Measurements from ENCODE around the gene PDGFA.

PDGFA gene

GRCh38 chr7:514242-514641 lies 5.4 kb downstream of the PDGFA start:
- H4K20me1 ChIP-seq (ENCODE audit: control insufficient read depth, insufficient read depth, low read depth, low read length): no peaks in the 10 kb centered on the region
- no peak overlapping the region for H3K4me3 ChIP-seq (ENCODE audit: low read length)
- peaks cover 16% of the 10 kb centered on the region for H3K27me3 ChIP-seq (ENCODE audit: control insufficient read depth, low read length)
- no peaks in the 10 kb centered on the region for H3F3A ChIP-seq (ENCODE audit: control insufficient read depth, insufficient read depth)
- H3K4me2 ChIP-seq (ENCODE audit: low read length): no peak overlapping the region
- no peaks in the 10 kb centered on the region for H3K36me3 ChIP-seq (ENCODE audit: control insufficient read depth, low read length)
- H3K27ac ChIP-seq (ENCODE audit: low read depth, low read length): no peak overlapping the region
- no peaks in the 10 kb centered on the region for H3K9me3 ChIP-seq (ENCODE audit: control insufficient read depth, insufficient read depth, low read length)
- H3K9me2 ChIP-seq (replicated peaks; ENCODE audit: control insufficient read depth, low read length): no peaks in the 10 kb centered on the region
- no peaks in the 10 kb centered on the region for H3K4me1 ChIP-seq (ENCODE audit: control insufficient read depth, low read length)
- H3K79me2 ChIP-seq (ENCODE audit: control insufficient read depth, low read length): no peaks in the 10 kb centered on the region
- no peak for TF ChIP-seq EZH2phosphoT487 (IDR thresholded peaks at IDR 0.05; ENCODE audit: borderline replicate concordance, low read length)
- TF ChIP-seq CTCF (IDR thresholded peaks at IDR 0.05; ENCODE audit: low read depth, low read length, poor library complexity, severe bottlenecking): no peak

GRCh38 chr7:513521-514166 lies 6.0 kb downstream of the PDGFA start:
- H3K27ac ChIP-seq (ENCODE audit: low read depth, low read length): no peak overlapping the region
- no peaks in the 10 kb centered on the region for H3K79me2 ChIP-seq (ENCODE audit: control insufficient read depth, low read length)
- H3F3A ChIP-seq (ENCODE audit: control insufficient read depth, insufficient read depth): no peaks in the 10 kb centered on the region
- TF ChIP-seq EZH2phosphoT487 (IDR thresholded peaks at IDR 0.05; ENCODE audit: borderline replicate concordance, low read length) (no peak), CTCF (IDR thresholded peaks at IDR 0.05; ENCODE audit: low read depth, low read length, poor library complexity, severe bottlenecking) (no peak)
- H3K27me3 ChIP-seq (ENCODE audit: control insufficient read depth, low read length): peaks cover 13% of the 10 kb centered on the region
- H3K36me3 ChIP-seq (ENCODE audit: control insufficient read depth, low read length): no peaks in the 10 kb centered on the region
- H4K20me1 ChIP-seq (ENCODE audit: control insufficient read depth, insufficient read depth, low read depth, low read length): no peaks in the 10 kb centered on the region
- H3K4me3 ChIP-seq (ENCODE audit: low read length): no peak overlapping the region
- no peaks in the 10 kb centered on the region for H3K4me1 ChIP-seq (ENCODE audit: control insufficient read depth, low read length)
- H3K9me3 ChIP-seq (ENCODE audit: control insufficient read depth, insufficient read depth, low read length): no peaks in the 10 kb centered on the region
- H3K9me2 ChIP-seq (replicated peaks; ENCODE audit: control insufficient read depth, low read length): no peaks in the 10 kb centered on the region
- no peak overlapping the region for H3K4me2 ChIP-seq (ENCODE audit: low read length)

GRCh38 chr7:512541-513311 lies 6.9 kb downstream of the PDGFA start:
- Histone ChIP-seq H3K79me2 (ENCODE audit: control insufficient read depth, low read length) (no peaks in the 10 kb centered on the region), H3K36me3 (ENCODE audit: control insufficient read depth, low read length) (no peaks in the 10 kb centered on the region), H3K27ac (ENCODE audit: low read depth, low read length) (no peak overlapping the region), H3K27me3 (ENCODE audit: control insufficient read depth, low read length) (peaks cover 5% of the 10 kb centered on the region), H4K20me1 (ENCODE audit: control insufficient read depth, insufficient read depth, low read depth, low read length) (no peaks in the 10 kb centered on the region), H3K4me2 (ENCODE audit: low read length) (no peak overlapping the region), H3K4me1 (ENCODE audit: control insufficient read depth, low read length) (no peaks in the 10 kb centered on the region), H3K9me3 (ENCODE audit: control insufficient read depth, insufficient read depth, low read length) (no peaks in the 10 kb centered on the region), H3F3A (ENCODE audit: control insufficient read depth, insufficient read depth) (no peaks in the 10 kb centered on the region), H3K4me3 (ENCODE audit: low read length) (no peak overlapping the region), H3K9me2 (replicated peaks; ENCODE audit: control insufficient read depth, low read length) (no peaks in the 10 kb centered on the region)
- TF ChIP-seq CTCF (IDR thresholded peaks at IDR 0.05; ENCODE audit: low read depth, low read length, poor library complexity, severe bottlenecking) (no peak), EZH2phosphoT487 (IDR thresholded peaks at IDR 0.05; ENCODE audit: borderline replicate concordance, low read length) (no peak)

All from DOHH2 (cell line).